ENCODE measurements around the gene GDPD4. TPM values are rescaled to one million over a fixed set of nuclear protein-coding genes. Genes with fewer than 3 reads are reported as not detected.

The GDPD4 gene
- under 1 TPM in 1 of 2 donors, not detected in 1; 0.18 TPM for polyA plus RNA-seq

DNA sequence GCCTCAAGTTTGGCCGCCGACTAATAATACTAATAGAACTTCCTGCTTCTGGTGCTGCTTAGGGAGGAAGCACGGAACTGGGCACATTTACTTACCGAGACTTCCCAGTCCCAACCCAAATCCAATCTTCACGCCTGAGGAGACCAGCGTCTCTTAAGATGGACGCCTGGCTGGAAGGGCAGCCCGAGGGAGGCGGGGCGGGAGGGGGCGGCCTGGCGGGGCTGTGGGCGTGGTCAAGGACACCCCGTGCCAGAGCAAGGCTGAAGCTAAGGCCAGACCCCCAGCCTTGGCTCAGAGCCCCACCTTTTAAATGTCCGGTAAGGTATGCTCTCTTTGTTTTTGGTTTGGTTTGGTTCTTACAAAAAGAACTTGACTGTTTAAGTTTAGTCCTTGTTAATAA is at the start of gene GDPD4:
TSS of gene GDPD4 (minus strand) at position 177 of the 400 bp plus-strand sequence. CDS start 16,549 bp downstream, outside the sequence.
- 89 to 92% methylated on average over 15 of the region's 15 CpGs for WGBS, 2 donors
- H3K27ac ChIP-seq (ENCODE audit: low read depth in 2 of 2, low read length in 1 of 2) = no peak within 1 kb of the TSS
- no peaks in the 10 kb centered on the region for H3K36me3 ChIP-seq (ENCODE audit: control insufficient read depth in 2 of 2, insufficient read depth in 2 of 2, low read length in 1 of 2)
- H3K4me3 ChIP-seq (ENCODE audit: low read depth in 1 of 2, low read length in 2 of 2) = no peak within 1 kb of the TSS
- H3K27me3 ChIP-seq (ENCODE audit: control insufficient read depth in 1 of 2, insufficient read depth in 2 of 2, low read length in 2 of 2) = no peaks in the 10 kb centered on the region
- H3K4me1 ChIP-seq (ENCODE audit: control insufficient read depth in 2 of 2, insufficient read depth in 2 of 2, low read length in 1 of 2) = no peaks in the 10 kb centered on the region
- no peaks in the 10 kb centered on the region for H3K9me3 ChIP-seq (ENCODE audit: control insufficient read depth in 2 of 2, insufficient read depth in 1 of 2, low read depth in 1 of 2, low read length in 1 of 2)

- H3K27ac ChIP-seq (ENCODE audit: low read depth in 2 of 2, low read length in 1 of 2) = no peak overlapping the region
- no peaks in the 10 kb centered on the region for H3K4me1 ChIP-seq (ENCODE audit: control insufficient read depth in 2 of 2, insufficient read depth in 2 of 2, low read length in 1 of 2)
- H3K9me3 ChIP-seq (ENCODE audit: control insufficient read depth in 2 of 2, insufficient read depth in 1 of 2, low read depth in 1 of 2, low read length in 1 of 2) = no peaks in the 10 kb centered on the region
- no peaks in the 10 kb centered on the region for H3K27me3 ChIP-seq (ENCODE audit: control insufficient read depth in 1 of 2, insufficient read depth in 2 of 2, low read length in 2 of 2)
- no peak overlapping the region for H3K4me3 ChIP-seq (ENCODE audit: low read depth in 1 of 2, low read length in 2 of 2)
- peaks cover 3 to 5% of the 10 kb centered on the region in 2 donors for H3K36me3 ChIP-seq (ENCODE audit: control insufficient read depth in 2 of 2, insufficient read depth in 2 of 2, low read length in 1 of 2)
- 84 to 88% methylated on average over 2 of the region's 2 CpGs for WGBS, 2 donors
Observed at GRCh38 chr11:77347948-77348347, 46.5 kb upstream of the GDPD4 start.

DNA sequence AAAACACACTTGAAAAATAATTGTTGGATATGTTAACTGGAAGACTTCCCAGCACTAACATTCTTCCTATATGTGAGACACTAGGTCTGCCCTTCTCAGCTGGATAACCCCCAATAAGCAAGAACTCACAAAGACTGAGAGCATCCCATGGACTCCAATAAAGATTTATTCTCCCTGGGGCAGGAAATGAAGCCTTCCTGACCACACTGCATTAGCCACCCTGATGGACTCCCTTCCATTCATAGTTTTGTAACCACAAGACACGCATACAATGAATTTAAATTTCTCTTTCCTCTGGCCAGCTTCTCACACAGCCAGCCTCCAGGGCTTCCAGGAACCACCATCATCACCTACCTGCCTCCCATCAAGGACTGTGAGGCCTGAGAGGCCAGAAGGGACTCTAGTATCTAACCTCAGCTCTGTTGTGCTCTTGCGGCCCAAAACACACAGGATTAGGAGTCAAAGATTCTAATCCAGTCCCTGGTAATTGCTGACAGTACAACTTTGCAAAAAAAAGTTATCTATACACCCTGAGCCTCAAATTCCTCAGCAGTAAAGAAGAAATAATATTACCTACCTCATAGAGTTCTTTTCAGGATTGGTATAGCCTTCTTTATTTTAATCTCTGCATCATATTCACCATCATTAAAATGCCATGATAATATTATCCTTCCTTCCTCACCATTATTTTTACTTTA is 45.6 kb upstream of the GDPD4 start:
- H3K36me3 ChIP-seq (ENCODE audit: control insufficient read depth in 2 of 2, insufficient read depth in 2 of 2, low read length in 1 of 2) = peaks cover 3 to 5% of the 10 kb centered on the region in 2 donors
- no peaks in the 10 kb centered on the region for H3K9me3 ChIP-seq (ENCODE audit: control insufficient read depth in 2 of 2, insufficient read depth in 1 of 2, low read depth in 1 of 2, low read length in 1 of 2)
- H3K4me3 ChIP-seq (ENCODE audit: low read depth in 1 of 2, low read length in 2 of 2) = no peak overlapping the region
- H3K27ac ChIP-seq (ENCODE audit: low read depth in 2 of 2, low read length in 1 of 2) = no peak overlapping the region
- WGBS, 2 donors = 96 to 100% methylated on average over 2 of the region's 2 CpGs
- no peaks in the 10 kb centered on the region for H3K27me3 ChIP-seq (ENCODE audit: control insufficient read depth in 1 of 2, insufficient read depth in 2 of 2, low read length in 2 of 2)
- no peaks in the 10 kb centered on the region for H3K4me1 ChIP-seq (ENCODE audit: control insufficient read depth in 2 of 2, insufficient read depth in 2 of 2, low read length in 1 of 2)

DNA sequence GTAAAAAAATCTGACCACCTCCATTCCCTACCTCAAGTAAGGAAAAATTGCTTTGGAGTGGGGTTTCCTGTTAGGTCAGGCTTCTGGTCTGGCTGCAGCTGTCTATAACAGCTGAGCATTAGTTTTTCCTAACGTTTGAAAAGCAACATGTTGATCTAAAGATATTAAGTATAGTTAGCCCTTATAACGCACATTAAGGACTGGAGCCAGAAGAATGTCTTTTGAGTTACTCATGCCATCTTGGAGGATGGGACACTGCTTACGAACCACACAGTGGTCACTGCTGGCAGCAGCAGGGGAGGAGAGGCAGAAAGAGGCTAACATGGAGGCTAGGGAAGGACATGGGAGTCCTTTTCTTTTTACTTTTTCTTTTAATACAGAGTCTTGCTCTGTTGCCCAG is 44.1 kb upstream of the GDPD4 start:
- Histone ChIP-seq H3K36me3 (ENCODE audit: control insufficient read depth in 2 of 2, insufficient read depth in 2 of 2, low read length in 1 of 2) (peaks cover 4 to 5% of the 10 kb centered on the region in 2 donors), H3K4me1 (ENCODE audit: control insufficient read depth in 2 of 2, insufficient read depth in 2 of 2, low read length in 1 of 2) (no peaks in the 10 kb centered on the region), H3K27ac (ENCODE audit: low read depth in 2 of 2, low read length in 1 of 2) (no peak overlapping the region), H3K27me3 (ENCODE audit: control insufficient read depth in 1 of 2, insufficient read depth in 2 of 2, low read length in 2 of 2) (no peaks in the 10 kb centered on the region), H3K4me3 (ENCODE audit: low read depth in 1 of 2, low read length in 2 of 2) (no peak overlapping the region), H3K9me3 (ENCODE audit: control insufficient read depth in 2 of 2, insufficient read depth in 1 of 2, low read depth in 1 of 2, low read length in 1 of 2) (no peaks in the 10 kb centered on the region)
- 74 to 77% methylated on average over 3 of the region's 3 CpGs for WGBS, 2 donors

GRCh38 chr11:77340501-77340900 is 39.0 kb upstream of the GDPD4 start:
- Histone ChIP-seq H3K36me3 (ENCODE audit: control insufficient read depth in 2 of 2, insufficient read depth in 2 of 2, low read length in 1 of 2) (peaks cover 5 to 8% of the 10 kb centered on the region in 2 donors), H3K27me3 (ENCODE audit: control insufficient read depth in 1 of 2, insufficient read depth in 2 of 2, low read length in 2 of 2) (no peaks in the 10 kb centered on the region), H3K9me3 (ENCODE audit: control insufficient read depth in 2 of 2, insufficient read depth in 1 of 2, low read depth in 1 of 2, low read length in 1 of 2) (no peaks in the 10 kb centered on the region), H3K27ac (ENCODE audit: low read depth in 2 of 2, low read length in 1 of 2) (no peak overlapping the region), H3K4me3 (ENCODE audit: low read depth in 1 of 2, low read length in 2 of 2) (no peak overlapping the region), H3K4me1 (ENCODE audit: control insufficient read depth in 2 of 2, insufficient read depth in 2 of 2, low read length in 1 of 2) (no peaks in the 10 kb centered on the region)
- WGBS, 2 donors = 60 to 64% methylated on average over 3 of the region's 3 CpGs

DNA sequence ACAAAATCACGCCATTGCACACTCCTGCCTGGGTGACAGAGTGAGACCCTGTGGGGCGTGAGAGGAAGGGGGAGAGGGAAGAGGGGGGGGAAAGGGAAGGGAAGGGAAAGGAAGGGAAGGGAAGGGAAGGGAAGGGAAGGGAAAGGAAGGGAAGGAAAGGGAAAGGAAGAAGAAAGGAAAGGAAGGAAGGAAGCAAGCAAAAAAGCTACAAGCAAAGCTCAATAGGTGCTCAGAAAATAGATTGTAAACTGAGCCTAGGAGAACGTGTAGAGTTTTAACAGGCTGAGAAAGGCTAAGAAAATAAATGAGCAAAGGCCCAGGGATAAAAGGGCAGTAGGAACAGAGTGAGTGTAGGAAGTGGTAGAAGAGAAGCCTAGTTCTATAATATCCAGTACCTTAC is 30.8 kb upstream of the GDPD4 start:
- H3K36me3 ChIP-seq (ENCODE audit: control insufficient read depth in 2 of 2, insufficient read depth in 2 of 2, low read length in 1 of 2) = peaks cover 2 to 11% of the 10 kb centered on the region in 2 donors
- no peaks in the 10 kb centered on the region for H3K27me3 ChIP-seq (ENCODE audit: control insufficient read depth in 1 of 2, insufficient read depth in 2 of 2, low read length in 2 of 2)
- no peaks in the 10 kb centered on the region for H3K4me1 ChIP-seq (ENCODE audit: control insufficient read depth in 2 of 2, insufficient read depth in 2 of 2, low read length in 1 of 2)
- no peaks in the 10 kb centered on the region for H3K9me3 ChIP-seq (ENCODE audit: control insufficient read depth in 2 of 2, insufficient read depth in 1 of 2, low read depth in 1 of 2, low read length in 1 of 2)
- no peak overlapping the region for H3K27ac ChIP-seq (ENCODE audit: low read depth in 2 of 2, low read length in 1 of 2)
- no peak overlapping the region for H3K4me3 ChIP-seq (ENCODE audit: low read depth in 1 of 2, low read length in 2 of 2)
- 91 to 98% methylated on average over 2 to 3 of the region's 3 CpGs for WGBS, 2 donors

- Histone ChIP-seq H3K4me1 (ENCODE audit: control insufficient read depth in 2 of 2, insufficient read depth in 2 of 2, low read length in 1 of 2) (no peaks in the 10 kb centered on the region), H3K36me3 (ENCODE audit: control insufficient read depth in 2 of 2, insufficient read depth in 2 of 2, low read length in 1 of 2) (peaks cover 4% of the 10 kb centered on the region in 2 donors), H3K27ac (ENCODE audit: low read depth in 2 of 2, low read length in 1 of 2) (no peak overlapping the region), H3K27me3 (ENCODE audit: control insufficient read depth in 1 of 2, insufficient read depth in 2 of 2, low read length in 2 of 2) (no peaks in the 10 kb centered on the region), H3K9me3 (ENCODE audit: control insufficient read depth in 2 of 2, insufficient read depth in 1 of 2, low read depth in 1 of 2, low read length in 1 of 2) (no peaks in the 10 kb centered on the region), H3K4me3 (ENCODE audit: low read depth in 1 of 2, low read length in 2 of 2) (no peak overlapping the region)
- 78 to 81% methylated on average over 1 of the region's 1 CpG for WGBS, 2 donors
Observed at GRCh38 chr11:77325159-77325558, 23.7 kb upstream of the GDPD4 start.

- Histone ChIP-seq H3K4me3 (ENCODE audit: low read depth in 1 of 2, low read length in 2 of 2) (no peak overlapping the region), H3K9me3 (ENCODE audit: control insufficient read depth in 2 of 2, insufficient read depth in 1 of 2, low read depth in 1 of 2, low read length in 1 of 2) (no peaks in the 10 kb centered on the region), H3K36me3 (ENCODE audit: control insufficient read depth in 2 of 2, insufficient read depth in 2 of 2, low read length in 1 of 2) (peaks cover 4% of the 10 kb centered on the region in 2 donors), H3K27ac (ENCODE audit: low read depth in 2 of 2, low read length in 1 of 2) (no peak overlapping the region), H3K27me3 (ENCODE audit: control insufficient read depth in 1 of 2, insufficient read depth in 2 of 2, low read length in 2 of 2) (no peaks in the 10 kb centered on the region), H3K4me1 (ENCODE audit: control insufficient read depth in 2 of 2, insufficient read depth in 2 of 2, low read length in 1 of 2) (no peaks in the 10 kb centered on the region)
Observed at GRCh38 chr11:77324508-77324907, 23.0 kb upstream of the GDPD4 start.

DNA sequence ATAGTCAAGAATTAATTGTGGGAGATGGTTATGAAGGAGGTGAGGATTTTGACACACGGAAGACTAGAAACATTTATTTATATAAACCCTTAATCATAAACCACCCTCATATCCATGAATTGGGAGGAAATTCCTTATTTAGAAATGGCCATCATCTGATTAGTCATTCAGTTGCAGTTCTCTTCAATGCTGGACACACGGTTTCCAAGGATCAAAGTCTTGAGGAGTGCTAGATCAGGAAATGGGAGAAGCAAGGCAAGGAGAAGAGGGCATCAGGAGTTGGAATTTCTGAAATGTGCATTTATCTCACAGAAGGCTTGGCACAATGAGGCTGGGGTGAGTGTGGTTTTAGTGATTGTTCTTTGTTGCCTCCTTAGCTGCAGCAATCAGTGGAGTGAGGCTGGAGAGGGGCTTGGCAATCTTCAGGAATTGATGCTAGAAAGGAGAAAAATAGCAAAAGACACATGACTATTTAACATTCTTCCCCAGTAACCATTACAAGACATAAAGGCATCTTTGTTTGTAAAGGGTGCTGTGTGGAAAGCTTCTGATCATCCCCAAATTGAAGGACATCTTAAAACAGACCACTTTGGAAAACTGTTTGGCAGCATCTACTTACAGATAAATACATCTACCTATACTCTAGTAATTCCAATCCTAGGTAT is 21.6 kb upstream of the GDPD4 start:
- H3K36me3 ChIP-seq (ENCODE audit: control insufficient read depth in 2 of 2, insufficient read depth in 2 of 2, low read length in 1 of 2) = peaks cover 4% of the 10 kb centered on the region in 2 donors
- WGBS, 2 donors = 73 to 79% methylated on average over 2 of the region's 2 CpGs

GRCh38 chr11:77322506-77322905 is 21.0 kb upstream of the GDPD4 start:
- Histone ChIP-seq H3K4me1 (ENCODE audit: control insufficient read depth in 2 of 2, insufficient read depth in 2 of 2, low read length in 1 of 2) (no peaks in the 10 kb centered on the region), H3K36me3 (ENCODE audit: control insufficient read depth in 2 of 2, insufficient read depth in 2 of 2, low read length in 1 of 2) (peaks cover 4% of the 10 kb centered on the region in 2 donors), H3K9me3 (ENCODE audit: control insufficient read depth in 2 of 2, insufficient read depth in 1 of 2, low read depth in 1 of 2, low read length in 1 of 2) (no peaks in the 10 kb centered on the region), H3K4me3 (ENCODE audit: low read depth in 1 of 2, low read length in 2 of 2) (no peak overlapping the region), H3K27ac (ENCODE audit: low read depth in 2 of 2, low read length in 1 of 2) (no peak overlapping the region), H3K27me3 (ENCODE audit: control insufficient read depth in 1 of 2, insufficient read depth in 2 of 2, low read length in 2 of 2) (no peaks in the 10 kb centered on the region)
- 77 to 81% methylated on average over 2 of the region's 2 CpGs for WGBS, 2 donors

More for the DNA sequence above, 21.6 kb upstream of the GDPD4 start:
- Histone ChIP-seq H3K4me1 (ENCODE audit: control insufficient read depth in 2 of 2, insufficient read depth in 2 of 2, low read length in 1 of 2) (no peaks in the 10 kb centered on the region), H3K4me3 (ENCODE audit: low read depth in 1 of 2, low read length in 2 of 2) (no peak overlapping the region), H3K27ac (ENCODE audit: low read depth in 2 of 2, low read length in 1 of 2) (no peak overlapping the region), H3K9me3 (ENCODE audit: control insufficient read depth in 2 of 2, insufficient read depth in 1 of 2, low read depth in 1 of 2, low read length in 1 of 2) (no peaks in the 10 kb centered on the region), H3K27me3 (ENCODE audit: control insufficient read depth in 1 of 2, insufficient read depth in 2 of 2, low read length in 2 of 2) (no peaks in the 10 kb centered on the region)

Measured in esophagus (tissue), 2 donors.